ENCODE measurements around the gene NIT2.
"Not testable (repeated sequence)": the region's sequence is repeated elsewhere in the genome, so short reads cannot be mapped to it uniquely, and the experiment has no call there.

The NIT2 gene

GRCh38 chr3:100334488-100335351 is at the start of gene NIT2:
Gene NIT2, plus strand, starts transcription at chr3:100334757. Its CDS starts 35 bp downstream, at chr3:100334792.
- peak in 49 of 51 donors; percentile 19 to 82 (median 56) for DNase-seq

GRCh38 chr3:100288288-100288894 is 46.2 kb upstream of the NIT2 start:
- DNase-seq: no peak

GRCh38 chr3:100289339-100289738 is 45.2 kb upstream of the NIT2 start:
- DNase-seq: no peak

- DNase-seq: no peak
Measured at GRCh38 chr3:100295089-100295488, 39.5 kb upstream of the NIT2 start.

- DNase-seq: no peak
Measured at GRCh38 chr3:100297784-100298183, 36.8 kb upstream of the NIT2 start.

- no peak for DNase-seq
Measured at GRCh38 chr3:100299016-100299415, 35.5 kb upstream of the NIT2 start.

GRCh38 chr3:100306695-100307094 is 27.9 kb upstream of the NIT2 start:
- no peak for DNase-seq

- DNase-seq: no peak
Measured at GRCh38 chr3:100310355-100310965, 24.1 kb upstream of the NIT2 start.

- DNase-seq: no peak
Measured at GRCh38 chr3:100311011-100311410, 23.5 kb upstream of the NIT2 start.

- DNase-seq: peak in 2 of 51 donors; percentile 3 to 33
Measured at GRCh38 chr3:100316641-100317069, 17.9 kb upstream of the NIT2 start.

- no peak for DNase-seq
Measured at GRCh38 chr3:100317912-100318311, 16.6 kb upstream of the NIT2 start.

- DNase-seq: no peak
Measured at GRCh38 chr3:100319951-100320350, 14.6 kb upstream of the NIT2 start.

- no peak for DNase-seq
Measured at GRCh38 chr3:100324044-100324443, 10.5 kb upstream of the NIT2 start.

- DNase-seq: no peak
Measured at GRCh38 chr3:100325827-100326226, 8.7 kb upstream of the NIT2 start.

GRCh38 chr3:100327377-100327776 is 7.2 kb upstream of the NIT2 start:
- not testable (repeated sequence) for DNase-seq

- DNase-seq: no peak
Measured at GRCh38 chr3:100329800-100330489, 4.6 kb upstream of the NIT2 start.

GRCh38 chr3:100330651-100331050 is 3.9 kb upstream of the NIT2 start:
- DNase-seq: no peak

- no peak for DNase-seq
Measured at GRCh38 chr3:100331660-100332059, 2.9 kb upstream of the NIT2 start.

GRCh38 chr3:100333051-100333450 is 1.5 kb upstream of the NIT2 start:
- DNase-seq: no peak

GRCh38 chr3:100333970-100334487 is 528 bp upstream of the NIT2 start:
- DNase-seq: peak in 2 of 51 donors; percentile 35 to 41

GRCh38 chr3:100335434-100335833 is 877 bp downstream of the NIT2 start:
- peak in 3 of 51 donors; percentile 1 to 4 (median 4) for DNase-seq

GRCh38 chr3:100336229-100336628 is 1.7 kb downstream of the NIT2 start:
- DNase-seq: not testable (repeated sequence)

Measured in hypothalamus (tissue), 51 donors.